Activated T-helper 2 cell treated with anti-CD3 and anti-CD28 coated beads, Interferon-gamma antibody, Interleukin-2, Interleukin-4, amounts not matched to agents 10 μg/mL and 5 μg/mL and 100 μg/mL, durations not matched to agents 14 hours and 24 hours and 36 hours (primary cell): ENCODE results near the gene TBXAS1. TPM values are rescaled to one million over a fixed set of nuclear protein-coding genes. Genes with fewer than 3 reads are reported as not detected.

Experiments used
- DNase-seq: peaks from one replicate; pipeline ENCODE4 v3.0.0; 2021; ENCODE audit warnings: low spot score
- H3K27ac Mint-ChIP-seq: one replicate; pipeline ENCODE4 v1.8.0; 2021; ENCODE audit warnings: mixed read lengths
- H3K27me3 Mint-ChIP-seq: one replicate; pipeline ENCODE4 v1.8.0; 2021; ENCODE audit warnings: low read depth, mixed read lengths
- H3K36me3 Mint-ChIP-seq: one replicate; pipeline ENCODE4 v1.8.0; 2021; ENCODE audit warnings: low read depth, mixed read lengths
- H3K4me1 Mint-ChIP-seq: one replicate; pipeline ENCODE4 v1.8.0; 2021; ENCODE audit warnings: low read depth, mixed read lengths
- H3K4me3 Mint-ChIP-seq: one replicate; pipeline ENCODE4 v1.8.0; 2021; ENCODE audit warnings: low read depth, mild to moderate bottlenecking, moderate library complexity, mixed read lengths
- H3K9me3 Mint-ChIP-seq: one replicate; pipeline ENCODE4 v1.8.0; 2021; ENCODE audit warnings: mixed read lengths
- intact Hi-C: fragments of 100-400 bp; cut with micrococcal nuclease; formaldehyde crosslinking; loops from one replicate; pipeline ENCODE4 v1.15.1; 2023
- total RNA-seq: library from RNA; stranded (reverse); gene quantifications from 2 replicates; pipeline ENCODE4 v1.2.3, GENCODE V29; 2022

Gene TBXAS1
- total RNA-seq, 1 donor from 2014 or later, result 2.0 TPM

- peak overlapping the region; percentile 81 for H3K4me3 Mint-ChIP-seq
- H3K36me3 Mint-ChIP-seq, result peaks cover 27% of the 10 kb centered on the region
- intact Hi-C loops, result loop anchor here (5.0 to 10.0 kb wide), 3 partner anchors 171 to 341 kb away; partner anchors contain the start of gene RAB19
- DNase-seq, result no peak
- H3K27me3 Mint-ChIP-seq, result peaks cover 1% of the 10 kb centered on the region
- H3K4me1 Mint-ChIP-seq, result peaks cover 41% of the 10 kb centered on the region
- peak overlapping the region; percentile 14 for H3K27ac Mint-ChIP-seq
- H3K9me3 Mint-ChIP-seq, result peaks cover 5% of the 10 kb centered on the region
Measured at GRCh38 chr7:140060788-140061606, 231.9 kb downstream of the TBXAS1 start.

- H3K4me1 Mint-ChIP-seq, result peaks cover 41% of the 10 kb centered on the region
- peaks cover 29% of the 10 kb centered on the region for H3K36me3 Mint-ChIP-seq
- H3K27me3 Mint-ChIP-seq, result peaks cover 1% of the 10 kb centered on the region
Measured at GRCh38 chr7:140061607-140061930, 232.5 kb downstream of the TBXAS1 start.

GRCh38 chr7:140062118-140062527, 233.1 kb downstream of the TBXAS1 start:
- H3K9me3 Mint-ChIP-seq, result peaks cover 16% of the 10 kb centered on the region
- peaks cover 4% of the 10 kb centered on the region for H3K27me3 Mint-ChIP-seq
- peak overlapping the region; percentile 71 for H3K27ac Mint-ChIP-seq
- peaks cover 29% of the 10 kb centered on the region for H3K36me3 Mint-ChIP-seq
- DNase-seq, result no peak
- intact Hi-C loops, result loop anchor here (2.0 to 10.0 kb wide), 4 partner anchors 115 to 340 kb away; partner anchors contain the start of genes KDM7A and RAB19
- peak overlapping the region; percentile 81 for H3K4me3 Mint-ChIP-seq
- peaks cover 40% of the 10 kb centered on the region for H3K4me1 Mint-ChIP-seq

More at GRCh38 chr7:140061607-140061930, 232.5 kb downstream of the TBXAS1 start:
- intact Hi-C loops, result loop anchor here (5.0 to 10.0 kb wide), 3 partner anchors 171 to 341 kb away; partner anchors contain the start of gene RAB19
- H3K27ac Mint-ChIP-seq, result peak overlapping the region; percentile 14
- peaks cover 11% of the 10 kb centered on the region for H3K9me3 Mint-ChIP-seq
- peak overlapping the region; percentile 81 for H3K4me3 Mint-ChIP-seq
- no peak for DNase-seq

- Mint-ChIP-seq H3K9me3 (peaks cover 21% of the 10 kb centered on the region), H3K4me3 (peak within 1 kb of the TSS; percentile 81), H3K27ac (peak within 1 kb of the TSS; percentile 71), H3K4me1 (peaks cover 39% of the 10 kb centered on the region), H3K36me3 (peaks cover 27% of the 10 kb centered on the region), H3K27me3 (peaks cover 4% of the 10 kb centered on the region)
- DNase-seq, result peak; percentile 88
- intact Hi-C loops, result loop anchor here (2.0 to 10.0 kb wide), 4 partner anchors 114 to 340 kb away; partner anchors contain the start of genes KDM7A and RAB19
Measured at GRCh38 chr7:140062528-140063299, 233.7 kb downstream of the TBXAS1 start, which contains the start of gene PARP12. PARP12 (minus strand) TSS chr7:140062951; CDS start chr7:140062847, 104 bp downstream.

- peaks cover 21% of the 10 kb centered on the region for H3K36me3 Mint-ChIP-seq
- peaks cover 7% of the 10 kb centered on the region for H3K27me3 Mint-ChIP-seq
- DNase-seq, result no peak
- H3K27ac Mint-ChIP-seq, result no peak overlapping the region
- intact Hi-C loops, result loop anchor here (10.0 kb wide), 1 partner anchor 238 kb away; no protein-coding TSS in a partner anchor
- peaks cover 8% of the 10 kb centered on the region for H3K4me1 Mint-ChIP-seq
- no peak overlapping the region for H3K4me3 Mint-ChIP-seq
- H3K9me3 Mint-ChIP-seq, result peaks cover 34% of the 10 kb centered on the region
Measured at GRCh38 chr7:140067052-140067451, 238.0 kb downstream of the TBXAS1 start.

- Mint-ChIP-seq H3K4me1 (peaks cover 8% of the 10 kb centered on the region), H3K4me3 (no peak overlapping the region), H3K27ac (no peak overlapping the region), H3K9me3 (peaks cover 34% of the 10 kb centered on the region), H3K27me3 (peaks cover 10% of the 10 kb centered on the region), H3K36me3 (peaks cover 21% of the 10 kb centered on the region)
- DNase-seq, result no peak
- intact Hi-C loops, result loop anchor here (10.0 kb wide), 1 partner anchor 237 kb away; no protein-coding TSS in a partner anchor
Measured at GRCh38 chr7:140068033-140068432, 239.0 kb downstream of the TBXAS1 start.

- peaks cover 4% of the 10 kb centered on the region for H3K4me1 Mint-ChIP-seq
- intact Hi-C loops, result loop anchor here (10.0 kb wide), 1 partner anchor 235 kb away; no protein-coding TSS in a partner anchor
- DNase-seq, result no peak
- peaks cover 34% of the 10 kb centered on the region for H3K9me3 Mint-ChIP-seq
- peaks cover 21% of the 10 kb centered on the region for H3K36me3 Mint-ChIP-seq
- H3K27me3 Mint-ChIP-seq, result peaks cover 21% of the 10 kb centered on the region
- no peak overlapping the region for H3K27ac Mint-ChIP-seq
- H3K4me3 Mint-ChIP-seq, result no peak overlapping the region
Measured at GRCh38 chr7:140069298-140069949, 240.4 kb downstream of the TBXAS1 start.

Other genes with a start within 250 kb of the TBXAS1 start
- gene HIPK2, start 51.3 kb upstream of the TBXAS1 start, total RNA-seq, result 27.6 and 27.7 TPM in 2 replicates
- gene PARP12, start 233.7 kb downstream of the TBXAS1 start, total RNA-seq, result 23.6 and 24.6 TPM in 2 replicates